ENCODE data around the gene MAEL. TPM values are rescaled to one million over a fixed set of nuclear protein-coding genes. Genes with fewer than 3 reads are reported as not detected.

MAEL gene
- not detected in 5 replicates for total RNA-seq (2022; extraction: Qiagen RNA extraction)

GRCh38 chr1:166988974-166989515 is at the start of gene MAEL:
Gene MAEL (plus strand): TSS chr1:166989280. CDS start chr1:166989353, 73 bp downstream.

GRCh38 chr1:166975361-166976129 is 13.5 kb upstream of the MAEL start, which contains the start of gene ILDR2:
Gene ILDR2 (minus strand): TSS chr1:166975540. CDS start chr1:166975268, 272 bp downstream.

Other genes with a start within 250 kb of the MAEL start
- gene POGK, start 149.8 kb upstream of the MAEL start, total RNA-seq (2022; extraction: Qiagen RNA extraction) = 26.1 to 33.4 TPM (median 31.4 TPM) in 5 replicates
- 11.0 to 13.5 TPM (median 12.4 TPM) in 5 replicates for gene TADA1, start 113.0 kb upstream of the MAEL start, total RNA-seq (2022; extraction: Qiagen RNA extraction)
- 0.05 to 0.13 TPM (median 0.11 TPM) in 3 of 5 replicates, not detected in the others for gene ILDR2, start 13.7 kb upstream of the MAEL start, total RNA-seq (2022; extraction: Qiagen RNA extraction)
- not detected in 5 replicates for gene GPA33, start 101.1 kb downstream of the MAEL start, total RNA-seq (2022; extraction: Qiagen RNA extraction)
- not detected in 5 replicates for gene STYXL2, start 104.8 kb downstream of the MAEL start, total RNA-seq (2022; extraction: Qiagen RNA extraction)
- gene POU2F1, start 231.6 kb downstream of the MAEL start, total RNA-seq (2022; extraction: Qiagen RNA extraction) = 3.7 to 5.8 TPM (median 4.5 TPM) in 5 replicates